Panc1 (cell line): ENCODE data around the gene AFF3. TPM values are rescaled to one million over a fixed set of nuclear protein-coding genes. Genes with fewer than 3 reads are reported as not detected.
"Not testable (repeated sequence)": the region's sequence is repeated elsewhere in the genome, so short reads cannot be mapped to it uniquely, and the experiment has no call there.

ENCODE experiments used
- ATAC-seq: fragments of 200-7000 bp; cut with Tn5 transposase; 2 replicates; pipeline ENCODE4 v1.9.1; 2020; ENCODE audit warnings: mild to moderate bottlenecking, moderate library complexity
- BruUV-seq: library from RNA; stranded (reverse); fragments of 400-500 nt; replicated peaks from 2 replicates; lab custom pipeline; 2021; lab: Mats Ljungman, UMichigan
- CTCF ChIA-PET: fragments of 300-600 bp; sonication (Branson Sonifier 250); formaldehyde crosslinking; loops from one replicate; lab custom pipeline; 2022; ENCODE audit warnings: antibody characterized with exemption; lab: Charles Lee
- POLR2A ChIA-PET: fragments of 300-600 bp; sonication (Branson Sonifier 250); formaldehyde crosslinking; loops from one replicate; lab custom pipeline; 2022; ENCODE audit warnings: antibody characterized with exemption; lab: Charles Lee
- DNase-seq: peaks from one replicate; pipeline ENCODE4 v3.0.0-alpha.2; 2010; ENCODE audit warnings: low read depth, low spot score
- H3K27ac ChIP-seq: 2 replicates; pipeline ENCODE4 v1.5.1; 2011; ENCODE audit warnings: mild to moderate bottlenecking, low read length, inconsistent platforms
- H3K27me3 ChIP-seq: fragments of 200-500 bp; sonication (Bioruptor generic); 2 replicates; pipeline ENCODE4 v1.6.0; 2014; ENCODE audit warnings: low read length, inconsistent platforms; ENCODE audit not compliant: control insufficient read depth, insufficient read depth
- H3K36me3 ChIP-seq: fragments of 200-500 bp; sonication (Bioruptor generic); 2 replicates; pipeline ENCODE4 v1.5.1; 2014; ENCODE audit warnings: inconsistent platforms, mild to moderate bottlenecking, low read length, moderate library complexity; ENCODE audit not compliant: control insufficient read depth, insufficient read depth
- H3K4me1 ChIP-seq: 2 replicates; pipeline ENCODE4 v1.5.1; 2011; ENCODE audit warnings: inconsistent platforms, mild to moderate bottlenecking, low read length, moderate library complexity; ENCODE audit not compliant: control insufficient read depth, insufficient read depth
- H3K4me3 ChIP-seq, 2 experiments: 2 replicates each; pipeline ENCODE4 v1.5.1; 2011 to 2012; ENCODE audit warnings: low read depth in 2 of 2, low read length in 2 of 2, mild to moderate bottlenecking in 2 of 2, inconsistent platforms in 1 of 2, moderate library complexity in 1 of 2
- H3K9me3 ChIP-seq: fragments of 200-500 bp; sonication (Bioruptor generic); 2 replicates; pipeline ENCODE4 v1.5.1; 2014; ENCODE audit warnings: low read depth, mild to moderate bottlenecking, inconsistent platforms, low read length, moderate library complexity; ENCODE audit not compliant: control insufficient read depth, insufficient read depth
- POLR2AphosphoS5 ChIP-seq: IDR thresholded peaks from 2 replicates; pipeline ENCODE4 v1.6.1; 2012; ENCODE audit warnings: mild to moderate bottlenecking, low read depth, low read length, moderate library complexity
- SIN3A ChIP-seq: IDR thresholded peaks from 2 replicates; pipeline ENCODE4 v1.6.1; 2012; ENCODE audit warnings: low read depth, mild to moderate bottlenecking, low read length, moderate library complexity, borderline replicate concordance; ENCODE audit not compliant: insufficient read depth
- in situ Hi-C: cut with HindIII; loops from 2 replicates; pipeline ENCODE4 v1.10.0; 2016; ENCODE audit warnings: low sequenced_read_pairs, low pct_unique_long_range_greater_than_20kb
- intact Hi-C: fragments of 100-400 bp; cut with micrococcal nuclease; formaldehyde crosslinking; loops from one replicate; pipeline ENCODE4 v1.10.0; 2022; ENCODE audit not compliant: unreplicated experiment
- total RNA-seq: library from RNA; stranded (reverse); gene quantifications from one replicate; pipeline ENCODE4 v1.2.1, GENCODE V29; 2021; ENCODE audit not compliant: unreplicated experiment
- TF ChIP-seq, protein P1 (sequence below), 2 experiments: IDR thresholded peaks; 2 replicates each; pipeline ENCODE4 v1.6.1; 2011 to 2012; ENCODE audit warnings: low read depth in 2 of 2, control low read depth in 1 of 2, low read length in 1 of 2, mild to moderate bottlenecking in 1 of 2, moderate library complexity in 1 of 2; ENCODE audit not compliant: insufficient read depth in 1 of 2

Gene AFF3
- total RNA-seq, 1 experiment from 2014 or later = 2.2 TPM

DNA sequence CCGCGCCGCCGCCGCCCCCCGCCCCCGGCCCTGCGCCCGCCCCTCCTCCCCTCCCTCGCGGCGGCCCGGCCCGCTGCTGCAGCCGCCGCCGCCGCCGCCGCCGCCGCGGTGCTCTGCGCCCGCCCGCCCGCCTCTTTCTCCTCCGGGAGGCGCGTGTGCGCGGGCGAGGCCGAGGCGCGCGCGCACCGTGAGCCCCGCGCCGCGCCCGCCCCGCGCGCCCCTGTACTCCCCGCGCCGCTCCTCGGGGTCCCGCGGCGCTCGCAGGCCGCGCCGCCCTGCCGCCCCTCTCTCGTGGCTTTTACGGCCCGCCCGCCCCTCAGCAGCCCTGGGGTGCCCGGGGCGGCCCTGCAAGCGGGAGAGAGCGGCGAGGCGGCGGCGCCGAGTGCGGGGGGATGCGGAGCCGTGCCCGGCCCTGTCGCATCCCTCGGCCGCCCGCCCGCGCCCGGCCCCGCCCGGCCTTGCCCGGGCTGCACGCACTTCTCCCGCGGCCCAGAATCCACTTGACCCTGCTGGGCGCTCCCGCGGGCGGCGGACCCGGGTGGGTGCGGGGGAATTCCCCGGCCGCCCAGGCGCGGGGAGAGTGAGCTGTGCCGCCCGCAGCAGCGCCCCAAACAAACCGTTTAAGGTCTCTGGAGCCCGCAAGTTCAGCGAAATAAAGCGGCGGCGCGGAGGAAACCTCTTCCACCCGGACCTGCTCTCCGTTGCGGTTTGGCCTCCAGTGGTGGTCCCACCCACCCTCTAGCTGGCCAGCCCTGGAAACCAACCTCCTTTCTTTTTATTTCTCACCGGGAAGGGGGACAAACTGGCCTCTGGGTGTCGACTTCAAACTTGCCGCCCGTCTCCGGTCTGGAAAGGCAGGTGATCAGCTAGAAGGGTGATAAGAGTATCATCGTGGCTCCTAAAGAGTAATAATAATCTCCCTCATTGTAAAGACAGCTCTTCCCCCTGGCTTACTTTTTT, 37.4 kb downstream of the AFF3 start:
- Histone ChIP-seq H3K27me3 (peaks cover 23% of the 10 kb centered on the region), H3K9me3 (no peaks in the 10 kb centered on the region), H3K4me1 (no peaks in the 10 kb centered on the region), H3K27ac (no peak overlapping the region), H3K4me3 (peak overlapping the region; percentile 27 to 50), H3K36me3 (no peaks in the 10 kb centered on the region)
- DNase-seq (no peak), ATAC-seq (peak; percentile 68)
- TF ChIP-seq SIN3A (no peak), POLR2AphosphoS5 (no peak)
- TF ChIP-seq, protein P1, sequence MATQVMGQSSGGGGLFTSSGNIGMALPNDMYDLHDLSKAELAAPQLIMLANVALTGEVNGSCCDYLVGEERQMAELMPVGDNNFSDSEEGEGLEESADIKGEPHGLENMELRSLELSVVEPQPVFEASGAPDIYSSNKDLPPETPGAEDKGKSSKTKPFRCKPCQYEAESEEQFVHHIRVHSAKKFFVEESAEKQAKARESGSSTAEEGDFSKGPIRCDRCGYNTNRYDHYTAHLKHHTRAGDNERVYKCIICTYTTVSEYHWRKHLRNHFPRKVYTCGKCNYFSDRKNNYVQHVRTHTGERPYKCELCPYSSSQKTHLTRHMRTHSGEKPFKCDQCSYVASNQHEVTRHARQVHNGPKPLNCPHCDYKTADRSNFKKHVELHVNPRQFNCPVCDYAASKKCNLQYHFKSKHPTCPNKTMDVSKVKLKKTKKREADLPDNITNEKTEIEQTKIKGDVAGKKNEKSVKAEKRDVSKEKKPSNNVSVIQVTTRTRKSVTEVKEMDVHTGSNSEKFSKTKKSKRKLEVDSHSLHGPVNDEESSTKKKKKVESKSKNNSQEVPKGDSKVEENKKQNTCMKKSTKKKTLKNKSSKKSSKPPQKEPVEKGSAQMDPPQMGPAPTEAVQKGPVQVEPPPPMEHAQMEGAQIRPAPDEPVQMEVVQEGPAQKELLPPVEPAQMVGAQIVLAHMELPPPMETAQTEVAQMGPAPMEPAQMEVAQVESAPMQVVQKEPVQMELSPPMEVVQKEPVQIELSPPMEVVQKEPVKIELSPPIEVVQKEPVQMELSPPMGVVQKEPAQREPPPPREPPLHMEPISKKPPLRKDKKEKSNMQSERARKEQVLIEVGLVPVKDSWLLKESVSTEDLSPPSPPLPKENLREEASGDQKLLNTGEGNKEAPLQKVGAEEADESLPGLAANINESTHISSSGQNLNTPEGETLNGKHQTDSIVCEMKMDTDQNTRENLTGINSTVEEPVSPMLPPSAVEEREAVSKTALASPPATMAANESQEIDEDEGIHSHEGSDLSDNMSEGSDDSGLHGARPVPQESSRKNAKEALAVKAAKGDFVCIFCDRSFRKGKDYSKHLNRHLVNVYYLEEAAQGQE (IDR thresholded peaks at IDR 0.05; ENCODE audit: insufficient read depth in 1 of 2, low read depth in 2 of 2, low read length in 1 of 2) = no peak
- intact Hi-C loops (no loop called here), in situ Hi-C loops (no loop called here)
- CTCF ChIA-PET = no interaction called here
- POLR2A ChIA-PET = no interaction called here
- BruUV-seq = no TSS peak

DNA sequence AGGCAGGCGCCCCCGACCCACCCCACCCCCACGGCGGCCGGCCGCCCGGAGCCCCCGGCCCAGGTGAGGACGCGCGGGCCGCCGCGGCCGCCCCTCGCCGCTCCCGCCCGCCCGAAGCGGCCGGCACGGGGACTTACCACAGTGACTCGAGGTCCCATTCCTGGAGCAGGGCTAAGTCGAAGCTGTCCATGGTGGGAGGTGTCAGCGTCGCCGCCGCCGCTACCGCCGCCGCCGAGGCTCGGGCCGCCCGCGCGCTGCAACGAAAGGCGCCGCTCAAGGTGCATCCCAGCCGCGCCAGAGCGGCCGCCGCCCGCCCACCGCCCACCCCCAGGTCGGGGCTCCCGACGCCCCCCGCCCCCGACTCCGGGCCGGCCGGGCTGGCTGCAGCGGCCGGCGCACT, 38.1 kb downstream of the AFF3 start:
- intact Hi-C loops, POLR2A ChIA-PET, CTCF ChIA-PET, H3K9me3 ChIP-seq, DNase-seq, BruUV-seq, H3K27ac ChIP-seq, H3K4me1 ChIP-seq, H3K4me3 ChIP-seq, in situ Hi-C loops, H3K36me3 ChIP-seq: not testable (repeated sequence)
- peaks cover 19% of the 10 kb centered on the region for H3K27me3 ChIP-seq
- ATAC-seq = peak; percentile 88

DNA sequence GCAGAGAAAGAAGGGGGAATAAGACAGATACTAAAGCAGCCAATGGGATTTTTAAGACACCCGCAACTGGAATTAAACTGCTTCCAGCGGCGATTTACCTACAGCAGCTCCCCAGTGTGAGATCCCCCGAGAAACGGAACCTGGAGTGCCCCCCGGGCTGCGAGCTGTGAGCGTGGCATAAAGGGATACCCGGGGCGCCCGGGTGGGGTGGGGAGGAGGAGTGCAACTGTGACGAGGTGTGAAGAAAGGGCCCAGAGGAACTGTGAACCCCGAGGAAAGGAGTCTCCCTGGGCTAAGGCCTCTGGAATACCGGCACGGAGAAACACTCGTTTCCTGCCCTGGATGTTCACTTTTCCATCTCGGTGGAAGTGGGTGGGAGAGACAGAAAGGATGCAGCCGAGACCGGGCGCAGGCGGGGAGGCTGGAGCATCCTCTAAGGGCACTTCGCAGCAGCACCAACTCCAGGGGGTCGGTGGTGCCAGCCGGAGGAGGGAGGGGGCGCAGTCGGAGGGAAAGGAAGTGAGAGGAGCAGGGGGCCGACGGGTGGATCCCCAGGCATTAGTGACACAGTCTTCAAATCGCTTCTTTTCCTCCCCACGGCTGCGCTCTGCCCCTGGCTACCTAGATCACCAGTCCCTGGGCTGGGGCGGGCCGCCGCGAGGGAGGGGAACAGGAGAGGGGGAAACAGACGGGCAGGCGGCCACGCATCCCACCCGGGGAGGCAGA, 38.7 kb downstream of the AFF3 start:
- H3K4me1 ChIP-seq, POLR2A ChIA-PET, H3K36me3 ChIP-seq, CTCF ChIA-PET, H3K27ac ChIP-seq, intact Hi-C loops, BruUV-seq, DNase-seq, in situ Hi-C loops, H3K9me3 ChIP-seq: not testable (repeated sequence)
- peak overlapping the region in 1 of 2 experiments; percentile 35; a peak in 2 of 4 replicates for H3K4me3 ChIP-seq
- H3K27me3 ChIP-seq = peaks cover 19% of the 10 kb centered on the region
- ATAC-seq = peak; percentile 71

DNA sequence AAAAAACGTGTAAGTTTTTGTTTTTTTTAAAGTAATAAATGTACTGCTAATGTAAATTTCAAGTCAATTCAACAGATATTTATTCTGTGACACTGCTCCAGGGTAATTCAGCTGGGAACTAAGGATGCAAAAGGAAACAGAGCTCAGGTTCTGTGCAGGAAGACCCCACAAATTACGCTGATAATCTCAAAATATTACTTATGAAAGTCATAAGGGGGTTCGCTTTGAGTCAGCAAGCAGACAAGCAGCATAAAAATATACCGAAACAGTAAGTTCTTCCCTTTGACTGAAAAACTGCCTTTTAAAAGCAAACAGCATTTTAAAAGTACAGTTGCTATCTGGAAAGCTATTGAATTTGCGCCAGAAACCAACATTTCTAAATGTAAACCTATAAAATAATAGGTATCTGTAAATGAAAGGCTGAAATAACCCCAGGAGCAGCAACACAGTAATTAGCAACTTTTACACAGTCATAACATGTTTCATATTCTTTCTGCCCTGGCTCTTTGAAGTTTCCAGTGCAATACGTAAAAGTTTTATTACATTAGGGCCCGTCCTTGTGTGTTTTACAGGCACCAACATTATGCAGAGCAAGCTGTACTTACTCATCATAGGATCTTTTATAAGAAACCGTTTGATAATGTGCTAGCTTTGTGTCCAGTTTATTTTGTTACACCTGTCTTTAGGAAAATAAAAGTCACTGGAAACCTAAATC, 39.8 kb downstream of the AFF3 start:
- DNase-seq, H3K9me3 ChIP-seq, H3K36me3 ChIP-seq, in situ Hi-C loops, H3K4me3 ChIP-seq, intact Hi-C loops, BruUV-seq, POLR2A ChIA-PET, H3K4me1 ChIP-seq, H3K27ac ChIP-seq, ATAC-seq, CTCF ChIA-PET: not testable (repeated sequence)
- peaks cover 15% of the 10 kb centered on the region for H3K27me3 ChIP-seq

DNA sequence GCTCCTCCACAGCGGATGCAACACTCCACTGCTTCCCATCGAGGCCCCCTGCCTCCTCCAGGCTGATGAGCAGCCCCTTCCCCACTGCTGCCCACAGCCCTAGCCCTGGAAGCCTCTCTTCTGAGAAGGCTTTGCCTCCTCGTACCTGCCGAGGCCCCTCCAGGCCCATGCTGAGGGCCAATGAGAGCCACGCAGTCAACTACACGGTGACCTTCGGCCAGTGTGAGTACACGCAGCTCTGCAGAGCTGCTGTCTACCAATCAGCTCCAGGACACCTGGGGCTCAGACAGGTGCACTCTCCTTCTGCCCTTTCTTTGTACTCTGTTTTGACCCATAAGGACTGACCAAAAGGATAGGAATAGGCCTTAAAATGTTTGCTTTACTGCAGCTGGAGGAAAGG, 43.5 kb downstream of the AFF3 start:
- in situ Hi-C loops, H3K36me3 ChIP-seq, intact Hi-C loops, ATAC-seq, DNase-seq, H3K27me3 ChIP-seq, CTCF ChIA-PET, H3K4me1 ChIP-seq, H3K9me3 ChIP-seq, BruUV-seq, H3K4me3 ChIP-seq, POLR2A ChIA-PET, H3K27ac ChIP-seq: not testable (repeated sequence)
